LHCN-M2 (cell line): ENCODE results near the gene NDUFAF4. TPM values are rescaled to one million over a fixed set of nuclear protein-coding genes. Genes with fewer than 3 reads are reported as not detected.
A peak's percentile ranks its signal among the peaks of the same experiment; 100 is the strongest.
"Not testable (repeated sequence)": the region's sequence is repeated elsewhere in the genome, so short reads cannot be mapped to it uniquely, and the experiment has no call there.

Experiments used
- DNase-seq: peaks from one replicate; pipeline ENCODE4 v3.0.0-alpha.2; 2012; ENCODE audit warnings: low read depth
- total RNA-seq: library from RNA; depleted of rRNA; stranded (reverse); fragments of >200 nt; gene quantifications from 2 replicates; pipeline ENCODE4 v1.2.3, GENCODE V29; 2014

NDUFAF4 gene
- total RNA-seq, 1 experiment from 2014 or later: 21.8 TPM

DNA sequence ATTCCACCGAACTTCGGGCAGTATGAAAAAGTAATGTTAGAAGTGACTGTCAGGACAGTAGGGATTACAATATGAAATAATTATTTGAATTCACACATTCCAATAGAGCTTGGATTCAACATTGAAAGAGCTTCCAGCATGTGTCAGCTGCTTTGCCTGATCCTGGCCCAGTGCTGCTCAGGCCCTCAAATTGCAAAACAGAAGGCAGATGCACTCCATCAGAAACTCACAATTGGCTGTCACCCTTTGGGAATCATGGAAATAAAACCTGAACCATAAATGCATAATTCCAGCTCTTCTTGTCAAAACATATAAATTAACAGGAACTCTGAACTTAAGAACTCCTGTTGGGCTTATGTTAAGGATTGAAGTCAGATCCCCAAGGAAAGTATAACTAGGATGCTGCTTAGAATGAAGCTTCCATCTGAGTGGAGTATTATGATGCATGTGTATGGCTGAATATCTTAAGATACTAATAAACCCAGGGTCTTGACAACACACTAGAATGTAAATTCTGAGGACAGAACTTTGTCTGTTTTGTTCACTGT, 1.8 kb upstream of the NDUFAF4 start:
- DNase-seq: no peak

DNA sequence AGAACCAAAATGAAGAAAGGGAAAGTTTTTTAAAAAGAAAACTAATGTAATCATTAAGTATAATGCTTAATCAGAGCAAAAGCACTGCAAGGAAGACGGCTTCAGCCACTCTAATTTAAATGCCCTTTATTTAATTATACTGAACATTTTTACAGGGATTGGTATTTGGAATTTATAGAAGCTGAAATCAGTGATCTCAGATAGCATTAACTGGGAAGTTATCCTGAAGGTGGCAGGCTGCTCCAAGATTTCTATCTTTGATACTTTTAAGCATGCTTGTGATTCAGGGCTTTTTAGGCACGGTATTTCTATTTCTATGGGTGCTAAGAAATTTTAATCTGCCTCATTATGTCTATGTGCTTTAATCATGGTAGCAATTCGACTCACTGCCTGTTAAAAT, 1.3 kb upstream of the NDUFAF4 start:
- DNase-seq: peak; percentile 36

DNA sequence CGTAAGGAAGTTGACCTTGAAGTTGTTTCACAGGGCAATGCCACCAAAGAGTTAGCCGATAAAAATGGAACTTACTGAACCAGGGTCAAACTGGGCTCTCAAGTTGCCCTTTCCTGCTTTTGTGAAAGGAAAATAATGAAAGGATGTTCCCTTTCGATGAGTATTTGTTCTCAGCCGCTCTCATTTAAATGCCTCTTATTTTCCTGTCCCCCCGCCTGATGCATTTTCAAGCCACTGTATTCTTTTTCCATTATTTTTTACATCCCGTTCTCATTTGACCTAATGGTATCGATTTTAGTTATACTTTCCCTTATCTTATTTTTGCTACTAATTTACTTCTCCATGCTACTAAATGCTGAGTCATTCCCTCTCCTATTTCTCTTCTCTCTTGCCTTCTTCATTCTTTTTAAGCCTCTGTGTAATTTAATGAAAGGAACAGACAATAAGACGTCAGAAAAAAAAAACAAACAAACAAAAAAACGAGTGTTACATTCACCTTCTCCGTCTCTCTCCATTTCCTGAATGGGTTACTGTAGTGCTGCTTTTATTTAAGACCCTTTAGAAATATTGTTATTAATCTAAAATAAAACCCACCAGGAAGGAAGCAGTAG, 655 bp upstream of the NDUFAF4 start:
- DNase-seq: peak; percentile 11

DNA sequence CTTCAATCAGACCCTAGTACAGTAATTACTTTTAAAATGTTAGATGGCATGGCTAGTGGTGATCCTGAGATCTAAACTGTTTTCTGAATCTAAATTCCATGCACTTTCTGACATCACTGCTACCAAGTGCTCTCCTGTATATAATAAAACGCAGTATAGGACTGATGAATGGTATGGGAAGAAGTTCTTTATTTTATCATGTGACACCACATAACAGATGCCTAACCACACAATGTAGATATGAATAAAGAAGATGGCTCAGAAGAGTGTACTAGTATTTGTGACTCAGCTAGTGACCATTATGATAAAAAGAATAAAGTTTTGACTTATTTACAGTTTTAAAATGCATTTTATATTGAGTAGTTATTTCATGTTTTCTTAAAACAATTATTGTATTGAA, 8.5 kb downstream of the NDUFAF4 start:
- no peak for DNase-seq

DNA sequence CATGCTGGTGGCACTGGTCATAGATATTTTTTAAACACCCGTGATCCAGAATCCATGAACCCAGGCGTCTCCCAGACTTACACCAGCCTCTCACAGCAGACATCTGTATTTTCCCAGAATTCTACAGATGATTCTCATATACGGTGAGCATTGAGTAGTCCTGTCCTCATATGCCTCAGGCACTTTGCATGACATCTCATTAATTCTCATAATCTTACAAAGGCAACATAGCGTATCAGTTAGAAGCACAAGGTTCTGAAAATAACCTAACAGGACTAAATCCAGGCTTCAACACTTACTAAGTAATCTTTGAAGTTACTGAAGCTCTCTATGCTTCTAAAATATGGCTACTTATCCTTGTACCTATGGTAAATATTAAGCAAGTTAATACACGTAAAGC, 8.9 kb downstream of the NDUFAF4 start:
- DNase-seq: no peak

DNA sequence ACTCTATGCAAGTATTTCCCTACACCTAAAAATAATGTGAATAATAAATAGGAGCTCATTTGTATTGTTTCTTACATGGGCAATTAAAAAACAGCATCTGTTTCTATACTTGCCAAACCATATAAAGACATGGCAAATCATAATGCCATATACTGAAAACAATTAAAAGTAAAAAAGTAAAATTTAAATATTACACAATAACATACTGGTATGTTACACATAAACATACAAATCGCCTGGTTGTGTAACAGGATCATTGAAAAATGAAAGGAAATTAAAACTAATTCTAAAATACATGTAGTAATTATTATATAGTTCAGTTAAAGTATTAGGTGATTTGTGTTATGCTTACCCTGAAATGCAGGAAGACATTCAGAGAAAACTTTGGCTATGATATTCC, 11.2 kb downstream of the NDUFAF4 start:
- no peak for DNase-seq

DNA sequence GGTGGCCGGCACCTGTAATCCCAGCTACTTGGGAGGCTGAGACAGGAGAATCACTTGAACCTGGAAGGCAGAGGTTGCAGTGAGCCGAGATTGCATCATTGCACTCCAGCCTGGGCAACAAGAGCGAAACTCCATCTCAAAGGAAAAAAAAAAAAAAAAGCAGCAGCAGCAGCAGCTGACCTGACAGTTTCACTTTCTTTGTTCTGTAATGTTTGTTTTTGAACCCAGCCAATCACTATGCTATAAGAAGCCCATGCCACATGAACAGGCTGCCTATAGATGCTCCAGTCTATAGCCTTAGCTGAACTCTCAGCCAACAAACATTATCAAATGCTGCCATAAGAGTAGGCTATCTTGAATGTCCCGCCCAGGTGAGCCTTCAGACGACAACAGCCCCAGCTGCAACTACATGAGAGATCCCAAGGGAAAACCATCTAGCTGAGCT, 12.5 kb downstream of the NDUFAF4 start:
- not testable (repeated sequence) for DNase-seq

DNA sequence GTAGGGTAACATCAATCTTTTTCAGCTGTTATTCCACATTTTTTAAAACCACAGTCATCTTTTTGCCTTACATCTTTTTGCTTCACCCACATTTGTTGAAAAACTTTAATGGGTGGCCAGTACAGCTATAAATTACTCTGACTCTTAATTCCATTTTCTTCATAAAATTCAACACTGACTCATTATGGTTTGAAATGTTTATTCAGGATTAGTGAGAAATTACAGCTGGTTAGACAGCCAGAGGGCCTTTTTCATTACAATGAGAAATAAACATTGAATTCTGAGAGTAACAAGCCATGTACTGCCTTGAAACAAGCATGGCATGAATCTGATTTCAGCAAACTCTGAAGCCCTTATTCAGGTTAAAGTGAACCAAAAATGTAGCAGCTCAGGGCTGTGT, 19.5 kb downstream of the NDUFAF4 start:
- peak; percentile 74 for DNase-seq

DNA sequence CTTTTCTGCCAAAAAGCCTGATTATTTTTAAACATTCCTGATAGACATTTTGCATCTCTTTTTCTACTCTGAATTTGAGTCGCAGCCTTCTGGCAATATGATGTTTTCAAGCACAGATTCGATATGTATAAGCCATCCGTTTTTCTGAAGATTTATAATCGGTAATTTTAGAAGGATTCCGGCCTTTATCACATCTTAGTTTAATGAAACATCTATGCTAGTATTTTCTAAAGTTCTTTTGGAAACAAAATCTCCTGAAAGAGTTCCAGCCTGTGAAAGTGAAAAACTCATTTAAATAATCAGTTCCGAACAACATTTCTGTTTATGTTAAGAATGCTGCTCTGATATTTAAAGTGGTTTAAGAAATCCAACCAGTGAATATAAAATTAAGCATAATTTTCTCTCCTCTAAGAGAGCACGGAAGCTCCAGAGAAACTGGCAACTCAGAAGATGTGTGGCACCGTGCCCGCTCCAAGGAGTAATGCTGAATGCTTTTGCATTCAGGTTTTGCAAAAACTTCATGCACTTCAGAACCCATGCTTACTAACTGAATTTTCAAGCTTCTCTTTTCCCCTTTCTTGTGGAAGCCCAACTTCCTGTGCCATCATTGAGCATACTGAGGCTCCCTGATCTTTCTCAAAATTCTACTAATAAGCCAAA, 20.7 kb downstream of the NDUFAF4 start:
- no peak for DNase-seq

DNA sequence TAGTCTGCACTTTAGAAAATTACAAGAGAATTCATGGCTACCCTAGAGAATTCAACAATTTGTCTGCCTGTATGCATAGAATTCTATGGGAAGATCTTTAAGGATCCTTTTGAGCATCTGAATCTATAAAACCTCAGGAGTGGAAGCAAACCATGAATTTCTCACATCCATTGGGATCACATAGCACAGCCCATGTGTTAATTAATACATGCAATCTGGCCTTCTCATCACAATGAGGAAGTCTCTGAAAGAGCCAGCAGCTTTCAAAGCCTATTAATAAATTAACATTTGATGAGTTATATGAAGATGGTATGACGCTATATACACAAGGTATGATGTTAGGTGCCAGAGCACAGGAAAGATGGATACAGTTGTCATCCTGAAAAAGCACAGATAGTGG, 24.7 kb downstream of the NDUFAF4 start:
- DNase-seq: no peak

DNA sequence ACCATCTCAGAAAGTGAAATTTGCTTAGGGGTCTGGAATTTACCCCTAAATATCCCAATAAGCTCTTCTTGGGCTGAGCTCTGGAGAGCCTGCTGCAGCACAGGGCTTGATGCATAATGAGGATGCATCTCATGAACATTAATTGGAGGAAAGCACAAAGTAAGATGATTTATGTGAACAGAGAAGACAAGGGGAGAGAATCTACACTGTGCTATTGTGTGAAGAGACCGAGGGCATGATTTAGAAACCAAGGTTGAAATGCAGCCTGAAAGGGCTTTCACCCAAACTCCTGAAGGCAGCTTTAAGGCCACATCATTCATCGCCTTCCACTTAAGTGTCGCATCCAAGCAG, 32.7 kb downstream of the NDUFAF4 start:
- DNase-seq: no peak

DNA sequence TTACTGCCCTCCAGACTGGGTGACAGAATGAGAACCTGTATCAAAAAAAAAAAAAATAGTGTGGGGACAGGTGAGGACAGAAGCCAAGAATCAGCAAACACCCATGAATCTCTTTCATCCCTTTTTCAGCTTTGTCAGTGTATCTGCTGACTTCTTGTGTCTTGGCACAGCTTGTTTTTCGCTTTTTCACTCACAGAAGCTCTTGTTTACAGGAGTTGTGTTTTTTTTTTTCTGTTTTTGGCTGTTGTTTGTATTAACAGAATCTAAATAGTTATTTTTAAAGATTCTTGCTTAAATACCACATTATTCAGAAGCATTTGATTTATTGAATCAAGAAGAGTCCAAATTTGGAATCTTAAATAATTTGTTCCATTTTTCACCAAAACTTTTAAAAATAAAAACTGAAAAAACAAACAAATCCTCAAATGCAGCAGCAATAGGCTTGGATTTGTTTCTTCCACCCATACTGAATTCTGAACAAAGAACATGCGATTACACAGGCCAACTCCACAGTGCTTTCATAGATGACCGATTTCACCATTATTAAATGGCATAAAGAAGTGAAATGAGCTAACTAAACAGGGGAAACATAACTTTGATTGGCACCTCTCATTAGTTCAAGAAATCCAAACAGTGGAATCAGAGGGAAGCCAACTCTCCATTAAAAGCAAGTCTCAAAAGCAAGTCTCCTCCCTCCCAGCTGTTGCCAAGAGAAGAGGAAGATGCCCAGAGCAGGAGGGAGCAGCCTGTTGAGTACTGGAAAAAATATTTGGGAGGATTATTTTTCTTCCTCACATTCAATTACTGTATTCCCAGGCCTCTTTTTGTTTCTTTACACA, 33.3 kb downstream of the NDUFAF4 start:
- no peak for DNase-seq

DNA sequence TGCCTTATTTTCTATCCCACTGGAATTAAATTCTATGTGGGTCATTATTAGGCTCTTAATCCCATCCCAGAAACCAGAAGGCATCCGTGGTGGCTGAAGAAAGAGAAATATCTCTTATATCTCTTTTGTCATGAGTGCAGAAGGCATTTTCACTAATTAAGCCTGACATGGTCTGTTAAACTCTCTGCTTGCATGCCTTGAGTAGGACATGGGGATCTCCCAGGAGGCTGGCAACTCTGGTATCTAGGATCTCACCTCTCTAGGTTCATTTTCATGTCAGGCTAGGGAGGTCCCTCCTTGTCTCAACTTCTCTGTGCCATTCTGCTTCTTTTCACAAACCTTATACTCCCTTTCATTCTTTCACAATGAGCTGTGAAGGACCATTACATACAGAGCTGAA, 35.1 kb downstream of the NDUFAF4 start:
- DNase-seq: no peak

DNA sequence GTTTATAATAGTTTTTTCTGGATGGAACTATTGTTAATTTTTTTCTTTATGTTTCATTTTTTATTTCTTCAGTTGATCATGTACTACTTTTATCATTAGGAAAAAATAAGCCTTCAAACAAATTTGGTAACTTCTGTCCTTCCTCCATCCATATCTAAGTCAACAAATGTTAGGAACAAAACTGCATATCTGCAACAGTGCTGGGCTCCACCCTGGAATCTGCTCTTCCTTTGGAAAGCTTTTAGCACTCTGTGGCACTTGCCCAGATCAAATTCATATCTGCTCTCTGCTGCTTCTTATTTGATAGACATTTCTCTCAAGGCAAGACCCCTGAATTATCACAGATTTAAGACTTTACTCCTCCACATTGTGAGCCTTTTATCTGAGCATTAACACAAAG, 36.1 kb downstream of the NDUFAF4 start:
- DNase-seq: no peak

DNA sequence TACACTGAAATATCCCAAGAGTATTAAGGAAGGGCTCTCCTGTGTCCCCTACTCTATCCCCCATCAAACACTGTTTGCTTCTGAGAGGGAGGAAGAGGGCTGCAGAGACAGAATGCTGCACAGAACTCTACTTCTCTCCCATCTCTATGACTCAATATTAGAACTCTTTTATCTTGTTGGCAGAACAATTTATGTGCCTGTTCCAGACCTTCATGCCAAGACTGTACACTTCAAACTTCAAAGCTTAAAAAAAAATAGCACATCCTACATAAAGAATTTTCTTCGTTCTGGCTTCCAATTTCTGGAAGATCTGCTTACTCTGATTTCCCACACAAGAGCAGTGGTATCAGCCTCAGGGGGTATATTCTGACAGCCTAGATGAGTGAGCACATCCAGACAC, 40.8 kb downstream of the NDUFAF4 start:
- DNase-seq: no peak

DNA sequence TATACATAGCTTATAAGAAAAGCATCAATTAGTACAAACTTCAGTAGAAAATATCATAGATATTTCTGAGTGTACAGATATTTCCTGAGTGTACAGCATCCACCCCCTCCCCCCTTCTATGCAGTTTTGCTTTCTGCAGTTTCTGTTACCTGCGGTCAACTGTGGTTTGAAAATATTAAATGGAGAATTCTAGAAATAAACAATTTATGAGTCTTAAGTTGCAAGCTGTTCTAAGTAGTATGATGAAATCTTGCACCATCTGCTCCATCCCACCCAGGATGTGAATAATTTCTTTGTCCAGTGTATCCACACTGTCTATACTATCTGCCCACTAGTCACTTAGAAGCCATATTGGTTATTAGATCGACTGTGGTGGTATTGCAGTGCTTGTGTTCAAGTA, 44.6 kb downstream of the NDUFAF4 start:
- DNase-seq: peak; percentile 6

DNA sequence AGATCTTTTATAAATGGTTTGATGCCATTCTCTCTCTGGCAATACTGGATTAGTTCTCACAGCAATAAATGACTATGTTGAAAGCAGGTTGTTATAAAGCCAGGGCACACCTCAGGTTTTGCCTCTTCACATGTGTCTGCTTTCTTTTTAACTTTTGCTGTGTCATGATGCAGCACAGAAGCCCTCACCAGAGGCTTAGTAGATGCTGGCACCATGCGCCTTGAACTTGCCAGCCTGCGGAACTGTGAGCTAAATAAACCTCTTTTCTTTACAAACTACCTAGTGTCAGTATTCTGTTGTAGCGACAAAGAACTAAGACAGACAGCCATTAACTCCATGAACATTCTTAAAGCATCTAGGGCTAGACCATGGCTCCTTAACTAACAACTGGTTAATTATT, 45.1 kb downstream of the NDUFAF4 start:
- no peak for DNase-seq

DNA sequence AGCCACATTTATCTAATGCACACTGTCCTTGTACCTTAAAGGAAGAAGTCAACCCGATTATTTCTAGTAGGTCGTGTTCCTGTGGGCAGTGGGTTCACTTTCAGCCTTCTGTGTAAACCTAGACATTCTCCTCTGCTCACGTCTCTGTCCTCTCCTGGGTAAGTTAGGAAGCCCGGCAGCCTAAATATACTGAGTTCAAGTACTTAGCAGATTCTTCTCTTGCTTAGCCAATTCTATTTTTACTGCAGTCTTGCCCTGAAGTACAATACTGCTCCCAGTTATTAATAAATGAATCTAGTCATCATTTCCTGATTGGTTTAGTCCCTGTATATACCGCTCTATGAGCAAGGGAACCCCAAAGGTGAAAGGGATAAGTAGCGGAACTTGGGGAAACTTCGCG, 45.8 kb downstream of the NDUFAF4 start:
- no peak for DNase-seq

DNA sequence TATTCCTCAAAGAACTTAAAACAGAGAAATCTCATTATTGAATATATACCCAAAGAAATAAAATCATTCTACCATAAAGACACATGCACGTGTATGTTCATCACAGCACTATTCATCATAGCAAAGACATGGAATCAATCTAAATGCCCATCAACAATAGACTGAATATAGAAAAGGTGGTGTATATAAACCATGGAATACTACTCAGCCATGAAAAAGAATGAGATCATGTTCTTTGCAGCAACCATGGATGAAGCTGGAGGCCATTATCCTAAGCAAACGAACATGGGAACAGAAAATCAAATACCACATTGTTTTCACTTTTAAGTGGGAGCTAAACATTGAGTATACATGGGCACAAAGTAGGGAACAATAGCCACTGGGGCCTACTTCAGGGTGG, 48.1 kb downstream of the NDUFAF4 start:
- no peak for DNase-seq

DNA sequence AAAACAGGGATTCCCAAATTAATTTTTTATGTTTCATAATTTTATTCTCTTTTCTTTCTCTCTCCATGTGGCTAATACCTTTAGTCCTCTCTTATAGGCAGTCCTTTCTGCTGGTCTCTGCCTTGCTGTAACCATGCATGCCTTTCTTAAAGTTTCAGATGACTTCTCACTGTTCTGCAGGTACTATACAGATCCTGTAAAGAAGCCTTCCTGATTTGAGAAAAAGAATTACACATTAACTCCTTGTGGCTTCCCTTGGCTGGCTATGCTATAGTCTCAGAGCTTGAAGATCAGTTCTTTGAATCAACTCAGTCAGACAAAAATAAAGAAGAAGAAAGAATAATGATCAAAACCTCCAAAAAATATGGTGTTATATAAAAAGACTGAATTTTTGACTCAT, 53.2 kb downstream of the NDUFAF4 start:
- DNase-seq: no peak

DNA sequence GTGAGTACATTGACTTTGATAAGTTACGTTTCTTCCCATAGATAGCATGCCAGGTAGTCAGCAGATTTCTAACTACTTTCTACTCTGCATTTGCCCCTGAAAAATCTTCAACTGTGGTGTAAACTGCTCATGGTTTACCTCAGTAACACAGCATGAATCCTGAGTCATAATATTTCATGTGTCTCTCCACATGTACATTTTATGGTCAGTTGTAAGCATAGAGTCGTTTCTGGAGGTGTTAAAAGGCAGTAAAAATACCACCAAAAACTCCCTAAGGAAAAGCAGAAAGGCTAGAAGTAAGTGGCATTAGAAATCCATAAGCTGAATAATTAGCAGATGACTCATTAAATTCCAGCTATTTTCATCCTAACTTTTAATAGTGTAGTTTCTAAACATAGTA, 56.3 kb downstream of the NDUFAF4 start:
- no peak for DNase-seq
